ENCODE results near the gene DHX58. TPM values are rescaled to one million over a fixed set of nuclear protein-coding genes. Genes with fewer than 3 reads are reported as not detected.

Gene DHX58
- total RNA-seq, 2 experiments from 2014 or later, result 10.3 to 19.4 TPM

DNA sequence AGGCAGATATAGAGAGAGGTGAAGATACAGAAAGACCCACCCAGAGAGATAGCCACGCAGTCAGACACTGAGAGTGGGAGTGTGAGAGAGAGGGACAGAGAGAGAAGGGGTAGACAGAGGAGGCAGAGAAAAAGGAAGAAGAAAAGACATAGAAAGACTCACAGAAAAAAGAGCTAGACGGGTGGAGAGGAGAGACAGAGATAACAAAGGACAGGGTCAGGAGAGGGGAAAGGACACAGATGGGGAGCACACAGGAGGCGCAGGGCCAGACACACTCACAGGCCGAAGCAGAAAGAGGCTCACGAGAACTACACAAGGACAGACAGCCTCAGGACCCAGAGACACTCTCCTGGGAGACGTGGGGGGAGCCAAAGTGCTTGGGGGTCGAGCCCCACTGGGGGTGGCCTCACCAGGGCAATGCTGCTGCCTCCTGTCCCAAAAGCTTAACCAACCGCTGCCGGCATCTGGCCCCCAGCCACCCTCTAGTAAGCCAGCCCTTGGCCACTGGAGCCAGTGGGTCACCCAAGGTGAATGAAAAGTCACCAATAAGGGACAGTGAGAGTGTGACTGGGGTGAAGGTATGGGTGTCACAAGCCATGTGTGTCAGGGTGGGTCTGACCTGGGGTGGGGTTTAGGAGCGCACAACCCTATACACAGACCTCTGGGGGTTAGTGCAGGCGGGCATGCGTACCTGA lies 18.0 kb downstream of the DHX58 start:
- Histone ChIP-seq H3K4me2 (ENCODE audit: low read length) (no peak overlapping the region), H3K4me1 (ENCODE audit: insufficient read depth, low read length, poor library complexity, severe bottlenecking) (peaks cover 14% of the 10 kb centered on the region), H4K20me1 (ENCODE audit: insufficient read depth, low read length) (no peaks in the 10 kb centered on the region), H3K27ac (ENCODE audit: low read depth, low read length, poor library complexity, severe bottlenecking) (no peak overlapping the region), H2AFZ (ENCODE audit: low read length) (no peak overlapping the region), H3K79me2 (ENCODE audit: insufficient read depth, low read depth, low read length) (no peaks in the 10 kb centered on the region), H3K9me3 (ENCODE audit: low read length) (no peaks in the 10 kb centered on the region), H3K36me3 (ENCODE audit: insufficient read depth, low read length) (no peaks in the 10 kb centered on the region), H3K9me2 (ENCODE audit: insufficient read depth, low read length) (no peaks in the 10 kb centered on the region), H3K4me3 (ENCODE audit: low read depth, low read length, poor library complexity, severe bottlenecking) (no peak overlapping the region)
- BruUV-seq (replicated peaks), result no TSS peak
- no peak for DNase-seq (ENCODE audit: low spot score)
- POLR2A ChIA-PET, result interaction anchor here (0.6 kb wide), 1 partner anchor 125 kb away, joined by 3 read pairs; no protein-coding TSS in a partner anchor
- no peak for TF ChIP-seq EZH2phosphoT487 (IDR thresholded peaks at IDR 0.05; ENCODE audit: borderline replicate concordance, low read depth, low read length)
- TF ChIP-seq, protein P1, sequence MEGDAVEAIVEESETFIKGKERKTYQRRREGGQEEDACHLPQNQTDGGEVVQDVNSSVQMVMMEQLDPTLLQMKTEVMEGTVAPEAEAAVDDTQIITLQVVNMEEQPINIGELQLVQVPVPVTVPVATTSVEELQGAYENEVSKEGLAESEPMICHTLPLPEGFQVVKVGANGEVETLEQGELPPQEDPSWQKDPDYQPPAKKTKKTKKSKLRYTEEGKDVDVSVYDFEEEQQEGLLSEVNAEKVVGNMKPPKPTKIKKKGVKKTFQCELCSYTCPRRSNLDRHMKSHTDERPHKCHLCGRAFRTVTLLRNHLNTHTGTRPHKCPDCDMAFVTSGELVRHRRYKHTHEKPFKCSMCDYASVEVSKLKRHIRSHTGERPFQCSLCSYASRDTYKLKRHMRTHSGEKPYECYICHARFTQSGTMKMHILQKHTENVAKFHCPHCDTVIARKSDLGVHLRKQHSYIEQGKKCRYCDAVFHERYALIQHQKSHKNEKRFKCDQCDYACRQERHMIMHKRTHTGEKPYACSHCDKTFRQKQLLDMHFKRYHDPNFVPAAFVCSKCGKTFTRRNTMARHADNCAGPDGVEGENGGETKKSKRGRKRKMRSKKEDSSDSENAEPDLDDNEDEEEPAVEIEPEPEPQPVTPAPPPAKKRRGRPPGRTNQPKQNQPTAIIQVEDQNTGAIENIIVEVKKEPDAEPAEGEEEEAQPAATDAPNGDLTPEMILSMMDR (conservative IDR thresholded peaks at IDR 0.05; ENCODE audit: low read length), result no peak
- intact Hi-C loops (cut with micrococcal nuclease; ENCODE audit: unreplicated experiment), result no loop called here
- CTCF ChIA-PET (ENCODE audit: unreplicated experiment), result interaction anchor here (0.6 kb wide), 1 partner anchor 23 kb away, joined by 3 read pairs; no protein-coding TSS in a partner anchor

DNA sequence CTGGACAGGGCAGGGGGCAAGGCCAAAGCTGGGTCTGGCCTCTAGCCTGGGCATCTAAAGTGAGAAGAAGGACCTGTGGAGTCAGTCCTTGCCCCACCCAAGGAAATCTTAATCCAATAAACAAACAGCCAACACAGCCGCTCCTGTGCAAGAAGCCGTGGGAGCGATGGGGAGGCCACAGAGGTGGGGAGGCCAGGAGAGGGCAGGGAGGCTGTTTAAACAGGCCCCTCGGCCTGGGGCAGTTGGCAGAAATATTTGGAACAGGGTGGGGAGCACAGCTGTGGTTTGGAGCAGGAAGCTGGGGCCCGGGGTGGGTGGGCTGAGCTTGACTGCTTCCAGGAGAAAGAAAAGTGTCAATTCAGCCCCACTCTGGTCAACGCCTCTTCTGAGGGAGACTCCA lies 19.6 kb downstream of the DHX58 start:
- ChIA-PET CTCF (ENCODE audit: unreplicated experiment) (no interaction called here), POLR2A (interaction anchor here (0.5 to 1.0 kb wide), 4 partner anchors 23 to 264 kb away, joined by 3 to 5 read pairs (median 3); no protein-coding TSS in a partner anchor)
- Histone ChIP-seq H3K4me1 (ENCODE audit: insufficient read depth, low read length, poor library complexity, severe bottlenecking) (peaks cover 6% of the 10 kb centered on the region), H3K9me2 (ENCODE audit: insufficient read depth, low read length) (no peaks in the 10 kb centered on the region), H3K4me3 (ENCODE audit: low read depth, low read length, poor library complexity, severe bottlenecking) (no peak overlapping the region), H3K4me2 (ENCODE audit: low read length) (no peak overlapping the region), H4K20me1 (ENCODE audit: insufficient read depth, low read length) (no peaks in the 10 kb centered on the region), H3K9me3 (ENCODE audit: low read length) (no peaks in the 10 kb centered on the region), H3K36me3 (ENCODE audit: insufficient read depth, low read length) (no peaks in the 10 kb centered on the region), H3K79me2 (ENCODE audit: insufficient read depth, low read depth, low read length) (no peaks in the 10 kb centered on the region), H3K27ac (ENCODE audit: low read depth, low read length, poor library complexity, severe bottlenecking) (no peak overlapping the region), H2AFZ (ENCODE audit: low read length) (no peak overlapping the region)
- no TSS peak for BruUV-seq (replicated peaks)
- no peak for DNase-seq (ENCODE audit: low spot score)
- intact Hi-C loops (cut with micrococcal nuclease; ENCODE audit: unreplicated experiment), result no loop called here
- TF ChIP-seq EZH2phosphoT487 (IDR thresholded peaks at IDR 0.05; ENCODE audit: borderline replicate concordance, low read depth, low read length), result no peak
- TF ChIP-seq, protein P1 (conservative IDR thresholded peaks at IDR 0.05; ENCODE audit: low read length), result no peak
